Upper lobe of left lung (tissue), 4 donors: ENCODE data around the gene NBL1.

Source experiments
- CTCF ChIP-seq, 6 experiments: fragments of 450-650 bp in 4 of 6; fragments of 200-600 bp in 2 of 6; sonication (generic) in 2 of 6; IDR thresholded peaks; one replicate each; pipeline ENCODE4 v1.5.1; 2016 to 2019; ENCODE audit warnings: antibody characterized with exemption in 6 of 6
- POLR2A ChIP-seq, 4 donors: fragments of 450-650 bp; IDR thresholded peaks; one replicate each; pipeline ENCODE4 v1.5.1; 2016 to 2017; ENCODE audit warnings: antibody characterized with exemption in 4 of 4, mild to moderate bottlenecking in 2 of 4
- POLR2AphosphoS5 ChIP-seq, 2 donors: sonication (generic); formaldehyde crosslinking; IDR thresholded peaks; one replicate each; pipeline ENCODE4 v1.5.1; 2017; ENCODE audit warnings: antibody characterized with exemption in 2 of 2

- peak in 1 of 6 experiments; percentile 6 for TF ChIP-seq CTCF (IDR thresholded peaks at IDR 0.05)
- TF ChIP-seq POLR2AphosphoS5 (IDR thresholded peaks at IDR 0.05), result no peak
- TF ChIP-seq POLR2A (IDR thresholded peaks at IDR 0.05), result no peak
These were observed 4.6 kb downstream of the NBL1 start for GRCh38 chr1:19648689-19649088.
